T-helper 1 cell (primary cell): ENCODE data around the gene GHITM.
"Not testable (repeated sequence)": the region's sequence is repeated elsewhere in the genome, so short reads cannot be mapped to it uniquely, and the experiment has no call there.

Experiments
- DNase-seq, 5 donors: peaks; one replicate each; pipeline ENCODE4 v3.0.0-alpha.2; 2012 to 2020
- total RNA-seq, 4 donors: gene quantifications; one replicate each; lab custom pipeline; 2026; lab: John Stamatoyannopoulos, UW

GHITM gene, protein sequence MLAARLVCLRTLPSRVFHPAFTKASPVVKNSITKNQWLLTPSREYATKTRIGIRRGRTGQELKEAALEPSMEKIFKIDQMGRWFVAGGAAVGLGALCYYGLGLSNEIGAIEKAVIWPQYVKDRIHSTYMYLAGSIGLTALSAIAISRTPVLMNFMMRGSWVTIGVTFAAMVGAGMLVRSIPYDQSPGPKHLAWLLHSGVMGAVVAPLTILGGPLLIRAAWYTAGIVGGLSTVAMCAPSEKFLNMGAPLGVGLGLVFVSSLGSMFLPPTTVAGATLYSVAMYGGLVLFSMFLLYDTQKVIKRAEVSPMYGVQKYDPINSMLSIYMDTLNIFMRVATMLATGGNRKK
- total RNA-seq, result 157 to 205 (median 191) reads per million in 4 donors

DNA sequence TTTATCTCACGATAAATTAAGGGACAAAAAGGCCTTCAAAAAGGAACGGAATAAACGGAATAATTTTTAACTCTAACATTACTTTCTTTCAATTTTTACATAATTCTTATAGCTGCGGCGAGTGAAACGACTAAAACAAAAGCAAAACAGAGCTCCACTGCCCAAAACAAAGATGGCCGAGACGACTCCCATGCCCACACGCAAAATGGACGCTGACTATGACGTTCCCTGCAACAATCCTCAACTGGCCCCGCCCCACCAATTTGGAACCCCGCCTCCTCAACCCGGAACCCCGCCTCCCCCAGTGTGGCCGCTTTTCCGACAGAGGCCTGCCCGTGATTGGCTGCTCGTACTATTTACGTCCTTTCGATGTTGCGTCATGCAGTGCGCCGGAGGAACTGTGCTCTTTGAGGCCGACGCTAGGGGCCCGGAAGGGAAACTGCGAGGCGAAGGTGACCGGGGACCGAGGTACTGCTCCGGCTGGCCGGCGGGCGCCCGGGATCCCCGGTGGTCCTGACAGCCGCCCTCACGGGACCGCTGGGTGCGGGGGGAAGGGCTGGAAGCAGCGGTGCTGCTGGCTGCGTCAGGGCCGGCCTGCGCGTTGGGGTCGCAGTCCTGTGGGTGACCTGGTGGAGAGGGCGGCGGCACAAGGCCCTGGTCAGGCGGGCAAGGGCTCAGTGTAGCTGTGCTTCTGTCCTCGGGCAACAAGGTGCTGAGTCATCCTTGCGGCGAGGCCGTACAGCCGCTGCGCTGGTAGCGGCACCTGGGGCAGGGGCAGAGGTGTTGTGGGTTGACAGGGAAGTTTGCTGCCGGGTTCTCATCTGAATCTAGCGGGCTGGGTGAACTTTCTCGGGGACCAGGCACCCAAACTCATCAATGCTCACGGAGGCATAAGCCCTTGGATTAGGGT is at the start of gene GHITM:
TSS of gene GHITM (plus strand) at position 384 of the 910 bp plus-strand sequence. CDS start 1,992 bp downstream, outside the sequence.
- DNase-seq, result peak; percentile 96 to 100 (median 98)

DNA sequence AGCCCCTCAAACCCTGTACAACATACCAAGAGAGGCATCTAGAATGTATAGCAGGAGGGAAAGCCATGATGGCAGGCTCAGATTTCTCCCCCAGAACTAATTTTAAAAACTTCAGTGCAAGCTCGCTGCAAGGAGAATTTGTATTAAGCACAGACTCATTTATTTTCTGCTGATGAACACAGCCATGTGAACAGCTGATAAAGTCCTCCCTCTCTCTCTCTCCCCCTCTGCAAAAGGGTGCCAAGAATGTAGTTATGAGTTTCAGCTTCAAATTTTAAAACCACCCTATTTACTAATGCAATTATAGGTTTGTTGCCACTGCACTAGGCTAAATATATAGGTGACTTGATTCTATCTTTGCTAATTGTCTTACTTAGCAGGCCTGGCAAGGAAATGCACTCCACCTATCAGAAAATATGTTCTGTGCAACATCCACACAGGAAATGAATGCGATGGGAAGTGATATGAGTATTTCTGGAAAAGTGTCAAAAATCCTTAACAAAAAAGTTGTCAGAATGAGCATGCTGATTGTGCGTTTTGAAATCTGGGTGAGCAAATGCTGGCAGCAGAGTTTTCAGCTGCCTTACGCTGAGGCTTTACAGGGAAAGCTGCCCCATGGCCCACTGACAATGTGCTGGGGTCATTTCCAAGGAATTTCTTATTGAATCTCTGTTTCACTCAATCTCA is 43.4 kb upstream of the GHITM start:
- no peak for DNase-seq

DNA sequence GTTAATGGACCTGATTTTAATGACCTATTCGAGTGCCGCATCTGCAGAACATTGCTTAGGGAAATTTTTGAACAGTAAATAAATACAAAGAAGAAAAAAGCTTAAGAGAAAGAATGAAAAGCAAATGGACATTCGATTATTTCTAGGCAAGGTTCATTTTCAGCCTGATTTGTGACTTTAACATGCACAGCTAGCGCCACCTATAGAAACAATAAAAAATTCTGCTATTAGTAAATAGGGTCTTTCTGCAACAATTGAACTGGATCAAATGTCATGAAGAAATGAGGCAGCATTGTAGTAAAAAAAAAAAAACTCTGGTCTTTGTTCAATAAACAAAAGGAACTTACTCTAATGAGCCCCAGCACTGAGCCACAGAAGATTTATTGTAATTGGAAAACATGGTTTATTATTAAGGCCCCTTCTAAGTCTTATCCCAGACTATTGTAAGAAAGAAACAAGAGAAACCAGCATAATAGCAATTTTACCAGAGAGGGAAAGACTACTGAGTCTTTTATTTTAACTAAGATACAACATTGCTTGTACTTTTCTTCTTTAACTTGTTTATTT is 41.4 kb upstream of the GHITM start:
- DNase-seq, result no peak

DNA sequence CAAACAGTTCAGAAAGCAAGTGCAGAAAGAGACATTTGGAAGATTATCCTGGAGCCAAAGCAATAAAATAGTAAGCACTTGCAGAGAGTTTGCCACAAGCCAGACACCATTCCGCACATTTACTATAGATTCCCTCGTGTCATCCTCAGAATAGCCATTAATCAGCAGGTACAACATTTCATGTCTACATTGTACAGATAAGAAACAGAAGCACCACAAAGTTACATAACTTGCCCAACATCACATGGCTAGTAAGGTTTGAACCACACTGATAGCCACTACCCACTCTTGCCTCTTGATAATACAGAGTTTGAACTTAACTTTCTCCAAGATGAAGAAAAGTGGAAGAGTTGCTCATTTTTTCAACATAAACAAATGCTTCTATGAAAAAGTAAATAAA is 40.6 kb upstream of the GHITM start:
- DNase-seq, result no peak

DNA sequence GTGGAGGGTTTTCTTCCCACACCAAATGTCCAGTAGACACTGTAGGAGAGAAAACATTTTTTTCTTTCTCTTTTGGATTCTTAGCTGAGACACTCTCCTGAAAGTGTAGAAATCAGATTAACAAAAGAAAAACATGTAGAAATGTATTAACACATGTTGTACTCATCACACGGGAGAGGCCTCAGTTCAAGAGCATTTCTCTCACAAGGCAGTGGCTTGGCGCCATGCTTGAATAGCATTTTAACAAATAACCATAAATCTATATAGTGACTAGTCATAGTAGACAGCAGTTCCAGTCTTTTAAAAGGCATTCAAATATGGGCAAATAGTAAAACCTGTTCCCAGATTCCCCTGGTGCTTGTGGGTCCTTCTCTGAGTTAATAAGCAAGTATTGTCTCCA is 38.3 kb upstream of the GHITM start:
- no peak for DNase-seq

DNA sequence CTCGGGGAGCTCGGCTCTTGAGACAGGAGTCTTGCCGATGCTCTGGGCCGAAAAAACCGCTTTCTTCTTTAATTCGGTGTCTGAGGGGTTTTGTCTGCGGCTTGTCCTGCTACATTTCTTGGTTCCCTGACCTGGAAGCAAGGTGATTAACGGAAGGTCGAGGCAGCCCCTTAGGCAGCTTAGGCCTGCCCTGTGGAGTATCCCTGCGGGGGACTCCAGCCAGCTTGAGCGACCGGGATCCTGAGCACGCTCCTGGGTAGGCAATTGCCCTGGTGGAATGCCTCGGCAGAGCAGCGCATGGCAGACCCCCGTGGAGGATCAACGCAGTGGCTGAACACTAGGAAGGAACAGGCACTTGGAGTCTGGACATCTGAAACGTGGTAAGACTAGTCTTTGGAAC is 30.5 kb upstream of the GHITM start:
- DNase-seq, result no peak

DNA sequence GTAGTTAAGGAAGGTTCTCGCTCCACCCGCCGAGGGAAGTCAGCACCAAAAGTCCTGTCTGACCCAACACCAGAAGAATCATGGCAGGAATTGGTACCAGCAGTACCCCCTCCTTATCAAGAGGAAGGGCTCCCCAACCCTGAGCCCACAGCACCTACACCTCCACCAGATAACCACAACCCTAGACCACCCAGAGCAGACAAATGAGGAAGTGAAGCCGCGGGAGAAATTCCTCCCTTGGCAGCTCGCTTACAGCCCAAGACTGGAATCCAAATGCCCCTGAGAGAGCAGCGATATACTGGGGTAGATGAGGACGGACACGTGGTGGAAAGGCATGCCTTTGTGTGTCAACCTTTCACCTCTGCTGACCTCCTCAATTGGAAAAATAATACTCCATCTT is 29.5 kb upstream of the GHITM start:
- not testable (repeated sequence) for DNase-seq

DNA sequence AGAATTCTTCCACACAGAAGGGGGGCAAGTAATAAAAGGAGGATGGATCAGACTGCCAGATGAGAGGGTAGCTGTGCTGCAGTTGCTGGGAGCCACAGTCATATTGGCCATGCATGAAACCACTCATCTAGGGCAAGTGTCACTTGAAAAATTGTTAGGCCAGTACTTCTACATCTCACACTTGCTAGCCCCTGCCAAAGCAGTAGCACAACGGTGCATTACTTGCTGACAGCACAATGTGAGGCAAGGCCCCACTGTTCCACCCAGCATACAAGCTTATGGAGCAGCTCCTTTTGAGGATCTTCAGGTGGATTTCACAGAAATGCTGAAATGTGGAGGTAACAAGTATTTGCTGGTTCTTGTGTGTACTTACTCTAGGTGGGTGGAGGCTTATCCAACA is 25.8 kb upstream of the GHITM start:
- DNase-seq, result not testable (repeated sequence)

DNA sequence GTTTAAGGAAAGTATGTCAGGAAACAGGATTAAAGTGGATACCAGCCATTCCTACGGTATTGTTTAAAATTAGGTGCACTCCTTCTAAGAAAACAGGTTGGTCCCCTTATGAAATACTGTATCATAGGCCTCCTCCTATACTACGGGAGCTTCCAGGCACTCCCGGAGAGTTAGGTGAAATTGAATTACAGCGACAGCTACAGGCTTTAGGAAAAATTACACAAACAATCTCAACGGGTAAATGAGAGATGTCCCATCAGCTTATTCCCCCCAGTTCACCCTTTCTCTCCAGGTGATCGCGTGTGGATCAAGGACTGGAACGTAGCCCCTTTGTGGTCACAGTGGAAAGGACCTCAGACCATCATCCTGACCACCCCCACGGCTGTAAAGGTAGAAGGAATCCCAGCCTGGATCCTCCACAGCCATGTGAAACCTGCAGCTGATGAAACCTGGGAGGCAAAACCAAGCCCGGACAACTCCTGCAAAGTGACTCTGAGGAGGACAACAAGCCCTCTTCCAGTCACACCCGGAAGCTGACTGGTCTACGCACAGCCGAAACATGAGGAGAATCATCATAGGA is 25.1 kb upstream of the GHITM start:
- DNase-seq, result no peak

DNA sequence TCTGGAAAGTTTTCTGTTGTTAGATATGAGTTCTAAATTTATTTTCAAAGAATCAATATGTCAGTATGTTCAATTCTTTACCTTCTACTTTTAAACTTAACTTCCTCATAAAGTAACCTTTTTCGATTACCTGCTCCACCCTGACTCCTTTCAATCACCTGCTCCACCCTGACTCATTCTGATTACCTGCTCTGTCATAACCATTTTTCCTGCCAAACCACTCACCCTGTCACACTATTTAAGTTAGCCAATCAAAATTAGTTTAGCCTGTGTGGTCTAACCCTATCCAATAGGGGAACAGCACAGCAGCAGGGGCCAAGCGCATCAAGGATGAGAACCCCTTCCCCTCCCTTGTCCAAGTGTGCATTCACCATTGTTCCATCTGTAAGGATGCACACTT is 22.1 kb upstream of the GHITM start:
- DNase-seq, result not testable (repeated sequence)

DNA sequence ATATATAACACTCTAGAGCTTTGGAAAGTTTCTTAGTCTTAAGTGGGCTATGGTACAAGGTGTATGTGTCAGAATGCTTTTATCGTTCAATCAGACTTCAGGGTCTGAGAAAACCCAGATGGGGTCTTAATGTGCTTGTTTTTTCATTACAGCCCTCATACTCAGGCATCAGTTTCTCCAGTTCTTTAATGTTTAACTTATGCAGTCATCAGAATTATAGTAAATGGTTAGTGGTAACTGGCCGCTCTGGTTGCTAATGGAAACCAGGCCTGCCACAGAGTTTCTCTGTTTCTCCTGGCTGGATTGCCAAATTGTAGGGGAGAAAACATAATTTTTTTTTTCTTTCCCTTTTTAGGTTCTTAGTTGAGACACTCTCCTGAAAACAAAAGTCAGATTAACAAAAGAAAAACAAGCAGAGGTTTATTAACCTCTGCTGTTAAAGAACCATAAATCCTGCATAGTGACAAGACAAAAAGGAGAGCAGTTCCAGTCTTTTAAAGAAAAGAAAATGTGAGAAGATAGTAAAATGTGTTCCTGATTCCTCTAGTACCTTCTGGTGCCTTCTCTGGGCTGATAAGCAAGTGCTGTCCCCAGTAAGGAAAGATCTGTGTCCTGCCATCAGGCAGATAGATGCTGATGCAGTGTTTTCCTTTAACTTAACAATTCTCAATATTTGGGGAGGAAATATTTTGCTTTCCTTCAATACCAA is 21.5 kb upstream of the GHITM start:
- no peak for DNase-seq

DNA sequence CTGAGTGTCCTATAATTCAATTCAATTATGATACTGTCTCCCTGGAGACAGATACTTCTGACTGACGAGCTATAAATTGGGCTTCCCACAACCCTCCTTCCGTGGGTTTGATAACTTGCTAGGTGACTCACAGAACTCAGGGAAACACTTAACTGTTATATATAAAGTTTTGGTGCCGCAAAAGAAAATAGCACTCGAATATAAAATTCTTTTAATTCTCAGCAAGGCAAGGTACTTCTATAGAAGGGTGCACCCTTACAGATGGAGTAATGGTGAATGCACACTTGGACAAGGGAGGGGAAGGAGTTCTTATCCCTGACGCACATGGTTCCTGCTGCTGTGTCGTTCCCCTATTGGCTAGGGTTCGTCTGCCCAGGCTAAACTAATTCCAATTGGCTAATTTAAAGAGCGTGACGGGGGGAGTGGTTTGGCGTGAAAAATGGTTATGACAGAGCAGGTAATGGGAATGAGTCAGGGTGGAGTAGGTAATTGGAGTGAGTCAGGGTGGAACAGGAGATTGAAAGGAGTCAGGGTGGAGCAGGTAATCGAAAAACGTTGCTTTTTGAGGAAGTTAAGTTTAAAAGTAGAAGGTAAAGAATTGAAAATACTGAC is 20.8 kb upstream of the GHITM start:
- DNase-seq, result no peak

DNA sequence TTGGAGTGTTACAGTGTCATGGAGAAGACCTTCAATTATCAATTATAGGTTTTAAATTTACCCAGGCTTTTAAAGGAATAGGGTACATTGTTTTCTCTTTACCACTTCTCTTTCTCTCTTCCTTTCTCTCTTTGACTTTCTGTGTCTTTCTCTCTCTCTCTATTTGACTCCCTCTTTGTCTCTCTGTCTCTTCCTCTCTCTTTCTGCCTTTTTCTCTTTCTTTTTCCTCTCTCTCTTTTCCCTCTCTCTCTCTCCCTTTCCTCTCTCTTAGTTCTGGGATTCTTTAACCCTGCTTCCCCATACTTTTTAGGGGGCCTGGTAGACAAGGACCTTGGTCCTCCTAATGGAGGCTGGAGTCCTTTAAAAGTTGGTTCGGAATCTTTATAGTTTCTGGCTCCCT is 15.9 kb upstream of the GHITM start:
- no peak for DNase-seq

DNA sequence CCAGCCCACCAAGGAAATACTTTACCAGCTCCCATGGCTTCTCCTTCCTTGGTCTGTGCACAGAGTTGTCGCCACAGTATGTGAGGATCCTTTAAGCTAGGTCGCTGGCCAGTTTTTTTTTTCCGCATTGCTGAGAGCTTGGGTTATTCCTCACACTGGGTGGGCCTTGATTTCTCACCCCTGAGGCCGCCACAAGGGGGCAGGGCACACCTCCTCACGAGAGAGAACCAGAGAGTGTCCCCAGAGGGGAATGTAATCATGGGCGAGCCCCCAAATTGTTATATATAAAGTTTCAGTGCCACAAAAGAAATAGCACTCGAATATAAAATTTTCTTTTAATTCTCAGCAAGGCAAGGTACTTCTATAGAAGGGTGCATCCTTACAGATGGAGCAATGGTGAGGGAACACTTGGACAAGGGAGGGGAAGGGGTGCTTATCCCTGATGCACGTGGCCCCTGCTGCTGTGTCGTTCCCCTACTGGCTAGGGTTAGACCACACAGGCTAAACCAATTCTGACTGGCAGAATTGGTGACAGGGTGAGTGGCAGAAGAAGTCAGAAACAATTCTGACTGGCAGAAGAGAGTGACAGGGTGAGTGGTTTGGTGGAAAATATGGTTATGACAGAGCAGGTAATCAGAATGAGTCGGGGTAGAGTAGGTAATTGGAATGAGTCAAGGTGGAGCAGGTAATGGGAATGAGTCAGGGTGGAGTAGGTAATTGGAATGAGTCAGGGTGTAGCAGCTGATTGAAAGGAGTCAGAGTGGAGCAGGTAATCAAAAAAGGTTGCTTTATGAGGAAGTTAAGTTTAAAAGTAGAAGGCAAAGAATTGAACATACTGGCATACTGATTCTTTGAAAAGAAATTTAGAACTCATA is 13.2 kb upstream of the GHITM start:
- DNase-seq, result not testable (repeated sequence)

DNA sequence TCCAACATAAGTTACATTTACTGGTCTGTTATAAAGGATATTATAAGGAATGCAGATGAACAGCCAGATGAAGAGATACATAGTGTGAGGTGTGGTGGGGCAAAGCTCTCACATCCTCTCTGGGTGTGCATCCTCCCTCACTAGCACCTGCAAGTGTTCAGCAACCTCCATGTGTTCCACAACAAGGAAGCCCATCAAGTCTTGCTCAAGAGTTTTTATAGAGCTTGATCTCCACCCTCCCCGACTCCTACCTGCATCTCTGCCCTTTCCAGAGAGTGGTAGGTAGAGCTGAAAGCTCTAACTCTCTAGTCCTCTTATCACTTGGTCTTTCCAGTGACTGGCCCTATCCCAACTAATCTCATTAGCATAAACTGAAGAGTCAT is 12.5 kb upstream of the GHITM start:
- no peak for DNase-seq

DNA sequence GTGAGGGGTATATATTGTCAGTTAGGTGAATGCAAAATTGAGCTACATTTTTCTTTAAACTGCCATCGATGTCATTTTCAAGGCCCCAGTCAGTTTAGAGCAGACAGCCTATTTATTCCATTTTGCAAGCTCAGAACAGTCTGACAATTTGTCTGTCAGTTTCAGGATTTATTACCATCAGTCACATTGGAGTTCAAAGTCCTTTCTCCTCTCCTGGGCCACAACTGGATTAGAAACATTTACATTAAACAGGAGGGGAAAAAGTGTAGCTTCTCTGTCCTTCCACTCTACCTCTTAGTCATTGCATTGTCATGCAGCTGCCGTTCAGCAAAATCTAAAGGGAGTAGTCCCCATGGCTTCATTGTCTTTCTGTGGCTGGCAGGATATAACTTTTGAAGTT is 3.5 kb upstream of the GHITM start:
- no peak for DNase-seq

DNA sequence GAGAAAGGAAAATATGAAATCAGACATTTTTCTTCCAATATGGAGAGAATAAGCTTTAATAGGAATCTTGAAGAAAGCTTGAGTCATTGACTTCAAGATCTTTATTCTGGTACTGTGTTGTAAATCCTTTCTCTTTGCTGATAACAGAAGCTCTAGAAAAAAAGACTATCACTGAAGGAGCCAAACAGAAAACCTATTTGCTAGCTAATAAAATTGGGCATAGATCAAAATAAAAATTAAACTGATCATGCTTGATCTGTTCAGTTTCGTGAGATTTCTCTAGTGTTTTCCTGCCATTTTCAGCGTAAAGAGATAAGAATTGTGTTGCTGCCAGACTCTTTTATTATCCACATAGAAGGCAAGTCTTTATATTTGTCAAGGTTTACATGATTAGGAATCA is 1.5 kb upstream of the GHITM start:
- DNase-seq, result no peak

DNA sequence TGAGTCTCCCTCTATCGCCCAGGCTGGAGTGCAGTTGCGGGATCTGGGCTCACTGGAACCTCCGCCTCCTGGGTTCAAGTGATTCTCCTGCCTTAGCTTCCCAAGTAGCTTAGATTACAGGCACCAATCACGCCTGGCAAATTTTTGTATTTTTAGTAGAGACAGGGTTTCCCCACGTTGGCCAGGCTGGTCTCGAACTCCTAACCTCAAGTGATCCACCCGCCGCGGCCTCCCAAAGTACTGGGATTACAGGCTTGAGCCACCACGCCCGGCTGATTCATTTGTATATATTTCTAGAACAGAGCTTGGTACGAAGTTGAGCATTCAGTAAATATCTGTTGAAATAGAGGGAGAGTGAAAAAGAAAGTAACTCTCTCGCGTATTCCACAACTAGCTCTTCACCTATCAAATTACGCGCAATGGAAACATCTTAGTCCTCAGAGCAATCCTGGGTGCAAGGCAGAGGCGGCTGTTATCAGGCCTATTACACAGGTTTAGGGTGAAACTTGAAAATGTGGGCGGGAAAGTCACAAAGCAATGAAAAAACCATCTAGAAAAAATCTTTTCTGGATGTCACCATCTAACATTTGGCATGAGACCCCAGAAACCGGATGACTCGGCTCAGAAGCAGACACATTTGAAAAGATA is 707 bp upstream of the GHITM start:
- DNase-seq, result peak in 4 of 5 donors; percentile 21 to 76 (median 34)

DNA sequence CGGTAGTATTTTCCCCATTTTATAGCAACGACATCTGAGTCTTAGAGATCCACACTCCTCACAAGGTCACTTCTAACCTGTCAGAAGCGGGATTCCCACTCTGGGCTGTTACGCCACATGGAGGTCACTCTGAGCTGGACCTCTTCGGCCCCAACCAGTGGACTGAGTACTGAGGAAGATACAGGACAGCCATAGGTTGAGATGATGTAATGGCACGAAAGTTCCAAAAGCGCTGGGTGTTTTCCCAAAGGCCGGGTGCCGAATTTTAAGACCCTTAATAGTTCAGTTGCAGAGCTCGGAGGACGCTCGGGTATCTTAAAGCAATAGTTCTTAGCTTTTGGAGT is 699 bp downstream of the GHITM start:
- peak in 1 of 5 donors; percentile 17 for DNase-seq

DNA sequence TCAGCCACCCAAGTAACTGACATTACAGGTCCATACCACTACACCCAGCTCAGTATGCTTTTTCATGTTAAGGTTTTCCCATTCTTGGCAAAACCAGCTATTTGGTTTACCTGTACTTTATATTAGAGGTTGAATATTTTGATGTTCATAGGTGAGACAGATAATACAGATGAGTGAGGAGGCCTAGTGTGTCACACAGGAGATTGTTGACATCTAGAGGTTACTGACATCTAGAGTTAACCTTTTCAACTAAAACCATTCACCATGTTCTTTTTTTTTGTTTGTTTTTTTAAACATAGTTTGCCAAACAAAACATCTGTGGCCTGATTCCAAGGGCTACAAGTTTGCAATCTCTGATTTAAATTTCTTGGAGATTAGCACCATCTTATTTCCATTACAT is 8.0 kb downstream of the GHITM start:
- no peak for DNase-seq
